ENCODE data around the gene ZMYND15. TPM values are rescaled to one million over a fixed set of nuclear protein-coding genes. Genes with fewer than 3 reads are reported as not detected.

Gene ZMYND15
- total and polyA plus RNA-seq, 2 of the 4 experiments (the other 2 are of a cell fraction) = 0.07 TPM; not detected in 1

DNA sequence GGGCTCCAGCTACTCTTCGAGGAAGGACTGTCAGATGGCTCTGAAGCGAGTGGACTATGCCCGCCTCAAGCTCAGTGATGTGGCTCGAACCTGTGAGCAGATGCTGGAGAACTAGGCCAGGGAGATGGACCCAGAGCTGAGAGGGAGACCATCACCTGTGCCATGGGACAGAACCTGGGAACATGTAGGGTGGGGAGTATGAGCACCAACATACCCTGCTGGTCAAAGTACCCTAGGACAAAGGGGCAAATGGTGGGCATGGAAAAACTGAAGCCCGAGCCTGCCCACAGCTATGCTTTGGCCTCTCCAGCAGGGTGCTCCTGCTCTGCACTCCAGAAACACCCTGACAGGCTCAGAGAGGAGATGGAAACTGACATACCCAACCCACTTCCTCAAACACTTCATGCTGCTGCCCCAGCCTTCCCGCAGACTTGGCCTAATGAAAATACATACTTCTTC, 6.5 kb upstream of the ZMYND15 start:
- Histone ChIP-seq H3K4me3 (ENCODE audit: insufficient read depth, low read depth, low read length) (no peak overlapping the region), H2AK5ac (ENCODE audit: low read depth, low read length) (no peak overlapping the region), H3K4me1 (ENCODE audit: control insufficient read depth, insufficient read depth, low read length) (no peaks in the 10 kb centered on the region), H3K9me3 (ENCODE audit: control insufficient read depth, insufficient read depth, low read length) (no peaks in the 10 kb centered on the region), H4K20me1 (ENCODE audit: insufficient read depth, low read length) (no peaks in the 10 kb centered on the region), H3K23ac (ENCODE audit: low read depth, low read length) (no peak overlapping the region), H3K36me3 (ENCODE audit: control insufficient read depth, insufficient read depth, low read length) (no peaks in the 10 kb centered on the region; the same call in 1 of the 2 replicates), H3K27ac (ENCODE audit: insufficient read depth, low read length) (no peak overlapping the region), H3K79me1 (ENCODE audit: low read depth in 1 of 2, low read length in 2 of 2) (peaks cover 0 to 8% of the 10 kb centered on the region in 2 experiments; a peak in 1 of 4 replicates), H3K4me2 (ENCODE audit: low read depth, low read length) (no peak overlapping the region), H4K91ac (ENCODE audit: insufficient read depth, low read depth, low read length) (no peak overlapping the region), H3K27me3 (ENCODE audit: control insufficient read depth, insufficient read depth, low read length) (peaks cover 4% of the 10 kb centered on the region), H2BK20ac (ENCODE audit: low read depth, low read length) (no peak overlapping the region), H2BK15ac (ENCODE audit: low read depth, low read length) (no peak overlapping the region), H2BK120ac (ENCODE audit: low read depth, low read length) (no peak overlapping the region), H3K9me1 (ENCODE audit: insufficient read depth, low read length) (no peaks in the 10 kb centered on the region), H3K56ac (ENCODE audit: extremely low read depth, insufficient read depth, low read length) (no peak overlapping the region), H3K18ac (ENCODE audit: low read depth, low read length) (no peak overlapping the region), H3K14ac (replicated peaks; ENCODE audit: low read depth, low read length) (no peak overlapping the region), H3K4ac (ENCODE audit: low read depth, low read length) (no peak overlapping the region), H4K8ac (ENCODE audit: low read depth in 2 of 2, low read length in 2 of 2) (no peak overlapping the region), H2BK5ac (ENCODE audit: low read depth, low read length, poor library complexity, severe bottlenecking) (no peak overlapping the region), H2AFZ (replicated peaks; ENCODE audit: low read length, poor library complexity) (no peak overlapping the region), H2AK9ac (replicated peaks; ENCODE audit: low read depth, low read length, poor library complexity) (no peak overlapping the region), H4K5ac (ENCODE audit: low read depth, low read length) (no peak overlapping the region), H3K9ac (ENCODE audit: low read depth, low read length) (no peak overlapping the region)
- in situ Hi-C loops (cut with MboI; ENCODE audit: low sequenced_read_pairs) (no loop called here), dilution Hi-C loops (cut with HindIII; ENCODE audit: low sequenced_read_pairs, unreplicated experiment) (no loop called here), intact Hi-C loops (cut with micrococcal nuclease) (no loop called here)
- ChIA-PET CTCF (no interaction called here), POLR2A (ENCODE audit: unreplicated experiment) (no interaction called here)
- ATAC-seq (ENCODE audit: low read depth) (no peak), DNase-seq (no peak)
- WGBS, 2 experiments (ENCODE audit: extremely low coverage in 2 of 2, insufficient read length in 1 of 2) = 93% methylated on average over 3 of the region's 6 CpGs; no CpG with 5 or more reads in 1 of the 2 experiments
- no TSS peak for BruUV-seq (replicated peaks)
- TF ChIP-seq RFX5 (IDR thresholded peaks at IDR 0.05; ENCODE audit: low read depth, low read length) = no peak
- TF ChIP-seq CTCF (conservative IDR thresholded peaks at IDR 0.05; ENCODE audit: low read depth, low read length) = 0 out of 2 replicates have a peak, but pooled peaks have one; percentile 2
